NOMO-1 treated with dmso at 0.1 percent for 144 hours (cell line): ENCODE measurements around the gene IBA57.

ENCODE experiments used
- DNase-seq: peaks from one replicate; lab custom pipeline; 2025; ENCODE audit not compliant: unreplicated experiment; lab: John Stamatoyannopoulos, UW

Gene IBA57

GRCh38 chr1:228165372-228166169 lies at the start of gene IBA57:
IBA57 (plus strand) TSS chr1:228165804; CDS start chr1:228165817, 13 bp downstream.
- peak; percentile 94 for DNase-seq

- DNase-seq = no peak
Measured at GRCh38 chr1:228117335-228117734, 48.3 kb upstream of the IBA57 start.

- no peak for DNase-seq
Measured at GRCh38 chr1:228118040-228118439, 47.6 kb upstream of the IBA57 start.

- no peak for DNase-seq
Measured at GRCh38 chr1:228120351-228120750, 45.3 kb upstream of the IBA57 start.

- DNase-seq = peak; percentile 35
Measured at GRCh38 chr1:228120857-228121489, 44.6 kb upstream of the IBA57 start.

- DNase-seq = no peak
Measured at GRCh38 chr1:228122921-228123441, 42.6 kb upstream of the IBA57 start.

GRCh38 chr1:228123505-228123904 lies 42.1 kb upstream of the IBA57 start:
- no peak for DNase-seq

- no peak for DNase-seq
Measured at GRCh38 chr1:228125185-228125584, 40.4 kb upstream of the IBA57 start.

GRCh38 chr1:228131766-228132165 lies 33.8 kb upstream of the IBA57 start:
- no peak for DNase-seq

GRCh38 chr1:228134591-228134990 lies 31.0 kb upstream of the IBA57 start:
- no peak for DNase-seq

- DNase-seq = no peak
Measured at GRCh38 chr1:228136901-228137300, 28.7 kb upstream of the IBA57 start.

- DNase-seq = no peak
Measured at GRCh38 chr1:228139406-228139930, 26.1 kb upstream of the IBA57 start.

- peak; percentile 99 for DNase-seq
Measured at GRCh38 chr1:228139931-228140723, 25.5 kb upstream of the IBA57 start, which contains the start of gene GUK1. GUK1 (plus strand) TSS chr1:228140279; CDS start chr1:228140303, 24 bp downstream.

- no peak for DNase-seq
Measured at GRCh38 chr1:228140724-228141225, 24.8 kb upstream of the IBA57 start.

- no peak for DNase-seq
Measured at GRCh38 chr1:228141226-228142044, 24.2 kb upstream of the IBA57 start.

- no peak for DNase-seq
Measured at GRCh38 chr1:228142155-228142691, 23.4 kb upstream of the IBA57 start.

- DNase-seq = no peak
Measured at GRCh38 chr1:228142701-228143136, 22.9 kb upstream of the IBA57 start.

GRCh38 chr1:228143480-228144192 lies 22.0 kb upstream of the IBA57 start:
- no peak for DNase-seq
